Renal pelvis (tissue), 4 donors: ENCODE results near the gene GARIN5B. TPM values are rescaled to one million over a fixed set of nuclear protein-coding genes. Genes with fewer than 3 reads are reported as not detected.

Experiments used
- DNase-seq: peaks from one replicate; pipeline ENCODE4 v3.0.0-alpha.2; 2013
- polyA plus RNA-seq, 3 donors: library from polyadenylated mRNA; unstranded; fragments of 120-200 nt; gene quantifications; one replicate each; pipeline ENCODE4 v1.2.1, GENCODE V29; 2013; ENCODE audit not compliant: insufficient read length in 3 of 3

Gene GARIN5B
- polyA plus RNA-seq, 3 donors = 0.13 to 0.31 (median 0.14) TPM

GRCh38 chr19:55370305-55370988, 7.4 kb upstream of the GARIN5B start, which contains the start of gene IL11:
Gene IL11 (minus strand): TSS chr19:55370463. CDS start chr19:55370310, 153 bp downstream.
- DNase-seq = no peak

- no peak for DNase-seq
These were observed 6.7 kb upstream of the GARIN5B start for GRCh38 chr19:55369653-55370304.

GRCh38 chr19:55368701-55369563, 5.9 kb upstream of the GARIN5B start:
- no peak for DNase-seq

- DNase-seq = no peak
These were observed 5.0 kb upstream of the GARIN5B start for GRCh38 chr19:55368106-55368505.

GRCh38 chr19:55366790-55367189, 3.7 kb upstream of the GARIN5B start:
- no peak for DNase-seq

GRCh38 chr19:55365964-55366363, 2.9 kb upstream of the GARIN5B start:
- DNase-seq = no peak

- DNase-seq = no peak
These were observed 2.2 kb upstream of the GARIN5B start for GRCh38 chr19:55365245-55365644.

GRCh38 chr19:55362174-55362989, 678 bp downstream of the GARIN5B start:
- no peak for DNase-seq

- DNase-seq = no peak
These were observed 2.2 kb downstream of the GARIN5B start for GRCh38 chr19:55360902-55361301.

GRCh38 chr19:55358943-55359908, 3.8 kb downstream of the GARIN5B start:
- no peak for DNase-seq

GRCh38 chr19:55358493-55358892, 4.6 kb downstream of the GARIN5B start:
- no peak for DNase-seq

GRCh38 chr19:55355213-55355821, 7.7 kb downstream of the GARIN5B start:
- no peak for DNase-seq

GRCh38 chr19:55354698-55355212, 8.3 kb downstream of the GARIN5B start, which contains the start of gene COX6B2:
Gene COX6B2 (minus strand): TSS chr19:55354719. CDS start chr19:55354521, 198 bp downstream.
- DNase-seq = no peak

GRCh38 chr19:55353803-55354697, 9.0 kb downstream of the GARIN5B start:
- no peak for DNase-seq

- DNase-seq = no peak
These were observed 9.7 kb downstream of the GARIN5B start for GRCh38 chr19:55353356-55353802.

GRCh38 chr19:55352549-55353145, 10.4 kb downstream of the GARIN5B start:
- no peak for DNase-seq

GRCh38 chr19:55352040-55352439, 11.0 kb downstream of the GARIN5B start:
- DNase-seq = no peak
